GM19239 (cell line): Measurements from ENCODE around the gene MALSU1.

Experiments
- DNase-seq: peaks from one replicate; pipeline ENCODE4 v3.0.0; 2011; ENCODE audit warnings: low spot score; ENCODE audit not compliant: insufficient read length
- FAIRE-seq: peaks from 2 replicates; lab custom pipeline; 2011; peaks lifted over from hg19 to GRCh38; lab: Jason Lieb, UNC

The MALSU1 gene

GRCh38 chr7:23298885-23299769 is at the start of gene MALSU1:
Gene MALSU1, plus strand, starts transcription at chr7:23299339. Its CDS starts 14 bp downstream, at chr7:23299353.
- FAIRE-seq = peak; percentile 92
- DNase-seq = peak; percentile 84

- FAIRE-seq = no peak
- DNase-seq = no peak
These were observed 49.7 kb upstream of the MALSU1 start for GRCh38 chr7:23249486-23249885.

- FAIRE-seq (no peak), DNase-seq (no peak)
These were observed 45.0 kb upstream of the MALSU1 start for GRCh38 chr7:23254051-23254681.

GRCh38 chr7:23256731-23257130 is 42.4 kb upstream of the MALSU1 start:
- FAIRE-seq (no peak), DNase-seq (no peak)

GRCh38 chr7:23260371-23260770 is 38.8 kb upstream of the MALSU1 start:
- no peak for FAIRE-seq
- DNase-seq = no peak

- peak; percentile 58 for DNase-seq
- FAIRE-seq = no peak
These were observed 37.2 kb upstream of the MALSU1 start for GRCh38 chr7:23261843-23262452.

GRCh38 chr7:23264916-23265458 is 34.2 kb upstream of the MALSU1 start:
- no peak for DNase-seq
- FAIRE-seq = no peak

GRCh38 chr7:23266918-23267317 is 32.2 kb upstream of the MALSU1 start:
- no peak for FAIRE-seq
- DNase-seq = no peak

GRCh38 chr7:23267357-23267756 is 31.8 kb upstream of the MALSU1 start:
- no peak for FAIRE-seq
- no peak for DNase-seq

GRCh38 chr7:23268167-23268566 is 31.0 kb upstream of the MALSU1 start:
- DNase-seq = no peak
- no peak for FAIRE-seq

GRCh38 chr7:23268746-23269145 is 30.4 kb upstream of the MALSU1 start:
- no peak for DNase-seq
- no peak for FAIRE-seq

- FAIRE-seq (no peak), DNase-seq (no peak)
These were observed 26.9 kb upstream of the MALSU1 start for GRCh38 chr7:23272275-23272674.

GRCh38 chr7:23273141-23273599 is 26.0 kb upstream of the MALSU1 start:
- peak; percentile 65 for DNase-seq
- peak; percentile 95 for FAIRE-seq

GRCh38 chr7:23275912-23276311 is 23.2 kb upstream of the MALSU1 start:
- no peak for DNase-seq
- FAIRE-seq = no peak

GRCh38 chr7:23276376-23276775 is 22.8 kb upstream of the MALSU1 start:
- no peak for DNase-seq
- FAIRE-seq = peak; percentile 31

GRCh38 chr7:23276947-23277346 is 22.2 kb upstream of the MALSU1 start:
- DNase-seq (no peak), FAIRE-seq (no peak)

GRCh38 chr7:23277359-23277989 is 21.7 kb upstream of the MALSU1 start:
- peak; percentile 40 for DNase-seq
- peak; percentile 63 for FAIRE-seq

- DNase-seq (no peak), FAIRE-seq (no peak)
These were observed 19.2 kb upstream of the MALSU1 start for GRCh38 chr7:23279819-23280525.

GRCh38 chr7:23283086-23283485 is 16.1 kb upstream of the MALSU1 start:
- FAIRE-seq = no peak
- no peak for DNase-seq

GRCh38 chr7:23284871-23285270 is 14.3 kb upstream of the MALSU1 start:
- FAIRE-seq (no peak), DNase-seq (no peak)
